NCI-H524 (cell line): ENCODE data around the gene SLC26A8.
"Not testable (repeated sequence)": the region's sequence is repeated elsewhere in the genome, so short reads cannot be mapped to it uniquely, and the experiment has no call there.

Experiments
- DNase-seq, 2 experiments: peaks; one replicate each; lab custom pipeline; 2025; lab: John Stamatoyannopoulos, UW

The SLC26A8 gene

GRCh38 chr6:36015666-36016065, 8.8 kb downstream of the SLC26A8 start:
- DNase-seq = no peak

DNA sequence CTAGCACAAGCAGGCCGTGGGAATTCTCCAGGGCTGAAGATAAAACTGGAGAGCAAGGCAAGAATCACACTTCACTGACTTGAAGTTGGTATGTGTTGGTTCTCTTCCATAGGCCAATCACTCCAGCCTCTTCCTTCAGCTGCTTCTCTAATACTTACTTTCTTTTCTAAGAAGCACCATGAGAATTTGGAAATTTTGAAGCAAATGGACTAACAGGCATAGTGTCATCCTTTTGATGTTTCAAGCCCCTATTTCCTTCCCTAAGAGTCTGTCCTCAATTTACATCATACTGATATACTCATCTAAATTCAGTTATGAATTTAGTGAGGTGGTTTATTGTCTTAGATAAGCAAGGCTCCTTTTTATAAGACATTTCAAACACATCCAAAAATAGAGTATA, 24.0 kb downstream of the SLC26A8 start:
- no peak for DNase-seq

DNA sequence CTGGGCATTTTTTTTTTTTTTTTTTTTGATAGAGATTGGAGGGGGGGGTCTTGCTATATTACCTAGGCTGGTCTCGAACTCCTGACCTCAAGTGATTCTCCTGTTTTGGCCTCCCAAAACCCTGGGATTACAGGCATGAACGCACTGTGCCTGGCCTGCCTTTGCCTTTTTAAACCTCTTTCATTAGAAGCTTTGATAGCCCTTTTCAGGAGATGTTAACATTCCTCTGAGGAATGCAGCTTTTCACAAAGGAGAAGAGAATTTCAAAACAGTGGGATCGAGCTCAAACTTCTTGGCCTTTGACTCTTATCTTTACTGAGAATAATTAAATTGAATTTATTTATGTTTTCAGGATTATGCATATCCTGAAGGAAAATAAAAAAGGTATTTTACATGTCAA, 31.3 kb downstream of the SLC26A8 start:
- DNase-seq = no peak

- DNase-seq = not testable (repeated sequence)
Observed at GRCh38 chr6:35988047-35988446, 36.4 kb downstream of the SLC26A8 start.

- DNase-seq = no peak
Observed at GRCh38 chr6:35984701-35985100, 39.7 kb downstream of the SLC26A8 start.

DNA sequence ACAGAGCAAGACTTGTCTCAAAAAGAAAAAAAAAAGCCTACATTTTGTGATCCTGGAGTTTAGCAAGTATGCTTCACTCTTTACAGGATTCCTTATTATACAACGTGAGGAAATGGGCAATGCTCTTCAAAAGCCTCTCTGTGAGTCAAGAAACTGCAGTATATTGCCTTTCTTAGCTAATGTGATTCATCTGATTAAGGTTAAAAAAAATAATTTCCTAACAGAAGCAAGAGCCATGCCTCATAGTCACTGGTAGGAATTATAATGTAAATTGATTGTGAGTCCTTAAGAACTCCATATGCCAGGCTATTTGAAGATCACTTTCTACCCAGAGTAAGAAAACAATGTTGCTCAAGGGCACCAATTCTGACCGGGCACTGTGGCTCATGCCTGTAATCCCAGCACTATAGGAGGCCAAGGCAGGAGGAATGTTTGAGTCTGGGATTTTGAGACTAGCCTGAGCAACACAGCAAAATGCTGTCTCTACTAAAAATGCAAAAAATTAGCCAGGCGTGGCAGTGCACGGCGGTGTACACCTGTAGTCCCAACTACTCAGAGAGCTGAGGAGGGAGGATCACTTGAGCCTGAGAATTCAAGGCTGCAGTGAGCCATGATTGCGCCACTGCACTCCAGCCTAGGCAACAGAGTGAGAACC, 43.3 kb downstream of the SLC26A8 start:
- DNase-seq = peak in 1 of 2 experiments; percentile 63

DNA sequence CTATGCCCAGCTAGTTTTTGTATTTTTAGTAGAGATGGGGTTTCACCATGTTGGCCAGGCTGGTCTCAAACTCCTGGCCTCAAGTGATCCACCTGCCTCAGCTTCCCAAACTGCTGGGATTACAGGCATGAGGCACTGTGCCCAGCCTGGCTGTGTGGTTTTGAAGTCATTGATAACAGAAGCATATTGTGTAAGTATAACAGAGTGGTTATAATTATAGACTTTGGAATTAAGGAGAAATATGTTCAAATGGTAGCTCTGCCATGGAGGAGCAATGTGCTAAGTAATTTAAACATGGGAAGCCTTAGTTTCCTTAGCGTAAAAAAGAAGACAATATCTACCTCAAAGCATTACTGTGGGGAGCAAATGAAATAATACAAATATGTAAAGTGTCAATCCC, 44.3 kb downstream of the SLC26A8 start:
- not testable (repeated sequence) for DNase-seq

- no peak for DNase-seq
Observed at GRCh38 chr6:35977308-35977707, 47.1 kb downstream of the SLC26A8 start.

- DNase-seq = no peak
Observed at GRCh38 chr6:35973670-35974222, 50.7 kb downstream of the SLC26A8 start.

GRCh38 chr6:35972471-35973367, 51.7 kb downstream of the SLC26A8 start:
- peak in 1 of 2 experiments; percentile 18 for DNase-seq

GRCh38 chr6:35970181-35970580, 54.3 kb downstream of the SLC26A8 start:
- no peak for DNase-seq

DNA sequence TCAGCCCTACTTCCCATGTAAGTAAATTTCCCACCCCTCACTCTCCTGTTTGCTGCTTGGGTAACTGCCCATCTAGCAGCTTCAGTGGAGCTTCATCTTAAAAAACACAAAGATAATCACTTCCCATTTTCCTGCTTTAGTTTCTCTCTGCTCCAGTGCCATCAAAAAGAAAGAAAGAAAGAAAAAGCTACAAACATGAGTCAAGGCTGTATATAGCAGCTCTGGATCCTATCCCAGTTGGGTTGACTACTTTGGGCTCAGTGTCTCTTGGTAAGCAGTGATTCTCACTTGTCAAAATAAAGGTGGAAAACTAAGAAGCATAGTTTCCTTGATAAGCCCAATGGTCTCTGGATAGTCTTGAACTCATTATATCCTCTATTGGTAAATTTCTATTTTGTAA, 54.8 kb downstream of the SLC26A8 start:
- no peak for DNase-seq

DNA sequence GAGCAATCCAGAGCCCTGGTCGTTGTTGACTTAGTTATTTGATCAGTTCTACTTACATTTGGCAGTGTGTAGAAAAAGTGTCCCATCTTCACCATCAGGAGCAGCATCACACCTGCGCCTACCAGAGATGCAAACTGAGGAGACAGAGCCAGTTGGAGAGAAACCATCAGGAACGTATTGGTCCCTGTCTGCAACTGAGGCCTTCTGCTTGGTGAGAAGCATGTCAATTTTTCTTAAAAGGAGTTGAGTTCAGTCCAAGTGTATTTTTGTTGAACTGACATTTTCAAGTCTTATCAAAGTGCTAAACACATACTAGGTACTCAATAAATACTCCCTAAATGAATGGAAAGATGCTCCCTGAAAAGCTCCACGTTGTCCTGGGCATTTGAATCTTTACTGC, 55.6 kb downstream of the SLC26A8 start:
- no peak for DNase-seq

GRCh38 chr6:35967076-35967774, 57.2 kb downstream of the SLC26A8 start:
- peak in 1 of 2 experiments; percentile 46 for DNase-seq

GRCh38 chr6:35962779-35963560, 61.5 kb downstream of the SLC26A8 start:
- no peak for DNase-seq

DNA sequence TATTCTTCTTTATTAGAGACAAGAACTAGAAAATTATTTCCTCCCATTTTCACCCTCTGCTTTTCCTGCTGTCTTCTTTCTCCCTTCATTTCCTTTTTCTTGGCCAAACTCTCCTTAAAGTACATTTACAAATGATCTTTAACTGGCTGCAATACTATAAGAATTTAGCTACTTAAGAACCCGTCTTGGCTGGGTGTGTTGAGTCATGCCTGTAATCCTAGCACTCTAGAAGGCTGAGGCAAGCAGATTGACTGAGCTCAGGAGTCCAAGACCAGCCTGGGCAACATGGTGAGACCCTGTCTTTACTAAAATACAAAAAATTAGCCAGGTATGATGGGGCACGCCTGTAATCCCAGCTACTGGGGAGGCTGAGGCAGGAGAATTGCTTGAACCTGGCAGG, 64.3 kb downstream of the SLC26A8 start:
- DNase-seq = no peak

DNA sequence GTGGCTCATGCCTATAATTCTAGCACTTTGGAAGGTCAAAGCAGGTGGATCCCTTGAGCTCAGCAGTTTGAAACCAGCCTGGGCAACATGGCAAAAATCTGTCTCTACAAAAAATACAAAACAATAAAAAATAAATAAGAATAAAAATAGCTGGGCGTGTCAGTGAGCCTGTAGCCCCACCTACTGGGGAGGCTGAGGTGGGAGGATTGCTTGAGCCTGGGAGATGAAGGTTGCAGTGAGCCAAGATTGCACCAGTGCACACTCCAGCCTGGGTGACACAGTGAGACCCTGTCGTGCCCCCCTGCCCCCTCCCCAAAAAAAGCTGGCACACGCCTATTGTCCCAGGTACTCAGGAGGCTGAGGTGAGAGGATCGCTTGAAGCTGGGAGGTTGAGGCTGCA, 68.5 kb downstream of the SLC26A8 start:
- no peak for DNase-seq

DNA sequence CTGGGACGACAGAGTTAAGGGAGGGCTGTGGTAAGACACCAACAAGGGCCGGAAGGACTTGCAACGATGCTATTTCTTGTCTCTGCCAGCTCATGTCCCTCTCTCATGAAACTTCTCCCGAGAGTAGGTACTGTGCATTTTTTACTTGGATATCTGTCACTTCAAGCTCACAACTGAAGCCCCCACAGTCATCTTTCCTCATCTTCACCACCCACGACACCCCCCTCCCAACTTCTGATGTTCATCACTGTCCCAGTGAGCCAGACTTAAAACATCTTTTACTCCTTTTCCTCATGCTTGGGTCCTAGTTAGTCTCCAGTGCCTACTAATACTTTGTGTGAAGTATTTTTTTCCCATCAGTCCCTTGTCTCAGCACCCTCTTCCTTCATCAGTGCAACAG, 68.9 kb downstream of the SLC26A8 start:
- no peak for DNase-seq

GRCh38 chr6:35955071-35955470, 69.4 kb downstream of the SLC26A8 start:
- DNase-seq = no peak

- no peak for DNase-seq
Observed at GRCh38 chr6:35954333-35954732, 70.1 kb downstream of the SLC26A8 start.

- peak; percentile 60 to 65 for DNase-seq
Observed at GRCh38 chr6:35948725-35949124, 75.7 kb downstream of the SLC26A8 start.

- DNase-seq = no peak
Observed at GRCh38 chr6:35945650-35946025, 78.8 kb downstream of the SLC26A8 start.
